PFSK-1 (cell line): Measurements from ENCODE around the gene CARD9.

Experiments used
- FOXP2 ChIP-seq: optimal IDR thresholded peaks from 2 replicates; pipeline ENCODE3; 2011; ENCODE audit warnings: borderline replicate concordance, control low read depth, inconsistent platforms; ENCODE audit not compliant: insufficient read depth; ENCODE audit errors: extremely low read length, extremely low read depth
- POLR2AphosphoS5 ChIP-seq: IDR thresholded peaks from 2 replicates; pipeline ENCODE4 v1.6.1; 2012; ENCODE audit warnings: low read depth, mild to moderate bottlenecking, control low read depth, low read length, moderate library complexity
- TAF1 ChIP-seq: IDR thresholded peaks from 2 replicates; pipeline ENCODE4 v1.6.1; 2012; ENCODE audit warnings: low read length, control low read depth, borderline replicate concordance; ENCODE audit not compliant: insufficient read depth
- TF ChIP-seq, protein P1 (sequence below), 2 experiments: IDR thresholded peaks; 2 replicates each; pipeline versions ENCODE4 v1.6.1 to v1.8.0; 2011 to 2012; ENCODE audit warnings: low read depth in 2 of 2, low read length in 2 of 2, control low read depth in 1 of 2, inconsistent platforms in 1 of 2, mild to moderate bottlenecking in 1 of 2, moderate library complexity in 1 of 2; ENCODE audit not compliant: insufficient read depth in 1 of 2

DNA sequence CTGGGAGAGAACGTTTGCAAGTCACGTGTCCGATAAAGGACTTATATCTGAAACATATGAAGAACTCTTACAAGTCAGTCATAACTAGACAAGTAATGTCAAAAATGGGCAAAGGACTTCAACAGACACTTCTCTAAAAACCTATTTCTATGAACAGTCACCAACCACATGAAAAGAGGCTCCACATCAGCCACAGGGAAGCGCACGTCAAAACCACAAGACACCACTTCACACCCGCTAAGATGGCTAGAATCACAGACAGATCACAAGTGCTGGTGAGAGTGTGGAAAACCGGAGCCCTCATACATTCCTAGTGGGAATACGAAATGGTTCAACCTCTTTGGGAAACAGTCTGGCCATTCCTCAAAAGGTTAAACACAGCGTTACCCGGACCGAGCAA lies 11.5 kb upstream of the CARD9 start:
- TF ChIP-seq TAF1 (no peak), POLR2AphosphoS5 (no peak), FOXP2 (no peak)
- TF ChIP-seq, protein P1, sequence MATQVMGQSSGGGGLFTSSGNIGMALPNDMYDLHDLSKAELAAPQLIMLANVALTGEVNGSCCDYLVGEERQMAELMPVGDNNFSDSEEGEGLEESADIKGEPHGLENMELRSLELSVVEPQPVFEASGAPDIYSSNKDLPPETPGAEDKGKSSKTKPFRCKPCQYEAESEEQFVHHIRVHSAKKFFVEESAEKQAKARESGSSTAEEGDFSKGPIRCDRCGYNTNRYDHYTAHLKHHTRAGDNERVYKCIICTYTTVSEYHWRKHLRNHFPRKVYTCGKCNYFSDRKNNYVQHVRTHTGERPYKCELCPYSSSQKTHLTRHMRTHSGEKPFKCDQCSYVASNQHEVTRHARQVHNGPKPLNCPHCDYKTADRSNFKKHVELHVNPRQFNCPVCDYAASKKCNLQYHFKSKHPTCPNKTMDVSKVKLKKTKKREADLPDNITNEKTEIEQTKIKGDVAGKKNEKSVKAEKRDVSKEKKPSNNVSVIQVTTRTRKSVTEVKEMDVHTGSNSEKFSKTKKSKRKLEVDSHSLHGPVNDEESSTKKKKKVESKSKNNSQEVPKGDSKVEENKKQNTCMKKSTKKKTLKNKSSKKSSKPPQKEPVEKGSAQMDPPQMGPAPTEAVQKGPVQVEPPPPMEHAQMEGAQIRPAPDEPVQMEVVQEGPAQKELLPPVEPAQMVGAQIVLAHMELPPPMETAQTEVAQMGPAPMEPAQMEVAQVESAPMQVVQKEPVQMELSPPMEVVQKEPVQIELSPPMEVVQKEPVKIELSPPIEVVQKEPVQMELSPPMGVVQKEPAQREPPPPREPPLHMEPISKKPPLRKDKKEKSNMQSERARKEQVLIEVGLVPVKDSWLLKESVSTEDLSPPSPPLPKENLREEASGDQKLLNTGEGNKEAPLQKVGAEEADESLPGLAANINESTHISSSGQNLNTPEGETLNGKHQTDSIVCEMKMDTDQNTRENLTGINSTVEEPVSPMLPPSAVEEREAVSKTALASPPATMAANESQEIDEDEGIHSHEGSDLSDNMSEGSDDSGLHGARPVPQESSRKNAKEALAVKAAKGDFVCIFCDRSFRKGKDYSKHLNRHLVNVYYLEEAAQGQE (IDR thresholded peaks at IDR 0.05; ENCODE audit: insufficient read depth in 1 of 2, low read depth in 2 of 2, low read length in 2 of 2), result no peak
